NCI-H69 (cell line): ENCODE measurements around the gene PHF1.
"Not testable (repeated sequence)": the region's sequence is repeated elsewhere in the genome, so short reads cannot be mapped to it uniquely, and the experiment has no call there.

Experiments used
- DNase-seq: peaks from one replicate; lab custom pipeline; 2025; lab: John Stamatoyannopoulos, UW

PHF1 gene

GRCh38 chr6:33410711-33411631, at the start of gene PHF1:
Gene PHF1 (plus strand): TSS chr6:33411014. CDS start chr6:33412264, 1,250 bp downstream.
- peak; percentile 92 for DNase-seq

- not testable (repeated sequence) for DNase-seq
Measured at GRCh38 chr6:33363486-33363885, 47.3 kb upstream of the PHF1 start.

GRCh38 chr6:33364475-33365205, 46.2 kb upstream of the PHF1 start:
- DNase-seq: not testable (repeated sequence)

GRCh38 chr6:33365206-33365971, 45.4 kb upstream of the PHF1 start:
- DNase-seq: not testable (repeated sequence)

GRCh38 chr6:33367009-33367714, 43.7 kb upstream of the PHF1 start:
- no peak for DNase-seq

GRCh38 chr6:33367715-33368025, 43.1 kb upstream of the PHF1 start:
- DNase-seq: not testable (repeated sequence)

- DNase-seq: not testable (repeated sequence)
Measured at GRCh38 chr6:33371901-33372300, 38.9 kb upstream of the PHF1 start.

- DNase-seq: peak; percentile 46
Measured at GRCh38 chr6:33372526-33373123, 38.2 kb upstream of the PHF1 start.

GRCh38 chr6:33373960-33374910, 36.6 kb upstream of the PHF1 start:
- no peak for DNase-seq

- DNase-seq: no peak
Measured at GRCh38 chr6:33375143-33375671, 35.6 kb upstream of the PHF1 start.

- DNase-seq: no peak
Measured at GRCh38 chr6:33377171-33377570, 33.6 kb upstream of the PHF1 start.

- DNase-seq: not testable (repeated sequence)
Measured at GRCh38 chr6:33379184-33379583, 31.6 kb upstream of the PHF1 start.

GRCh38 chr6:33380272-33380981, 30.4 kb upstream of the PHF1 start:
- no peak for DNase-seq

GRCh38 chr6:33383427-33384185, 27.2 kb upstream of the PHF1 start:
- no peak for DNase-seq

GRCh38 chr6:33384581-33385020, 26.2 kb upstream of the PHF1 start:
- no peak for DNase-seq

GRCh38 chr6:33390173-33390572, 20.6 kb upstream of the PHF1 start:
- no peak for DNase-seq

- DNase-seq: no peak
Measured at GRCh38 chr6:33390767-33391277, 20.0 kb upstream of the PHF1 start.

GRCh38 chr6:33391278-33391921, 19.4 kb upstream of the PHF1 start, which contains the start of gene KIFC1:
Gene KIFC1 (plus strand): TSS chr6:33391823. CDS start chr6:33391986, 163 bp downstream.
- peak; percentile 100 for DNase-seq
